ENCODE data around the gene F8. TPM values are rescaled to one million over a fixed set of nuclear protein-coding genes. Genes with fewer than 3 reads are reported as not detected.
A peak's percentile ranks its signal among the peaks of the same experiment; 100 is the strongest.

F8 gene
- total and polyA plus RNA-seq, 2 of the 4 experiments (the other 2 are of a cell fraction) = 1.4 to 1.5 TPM

DNA sequence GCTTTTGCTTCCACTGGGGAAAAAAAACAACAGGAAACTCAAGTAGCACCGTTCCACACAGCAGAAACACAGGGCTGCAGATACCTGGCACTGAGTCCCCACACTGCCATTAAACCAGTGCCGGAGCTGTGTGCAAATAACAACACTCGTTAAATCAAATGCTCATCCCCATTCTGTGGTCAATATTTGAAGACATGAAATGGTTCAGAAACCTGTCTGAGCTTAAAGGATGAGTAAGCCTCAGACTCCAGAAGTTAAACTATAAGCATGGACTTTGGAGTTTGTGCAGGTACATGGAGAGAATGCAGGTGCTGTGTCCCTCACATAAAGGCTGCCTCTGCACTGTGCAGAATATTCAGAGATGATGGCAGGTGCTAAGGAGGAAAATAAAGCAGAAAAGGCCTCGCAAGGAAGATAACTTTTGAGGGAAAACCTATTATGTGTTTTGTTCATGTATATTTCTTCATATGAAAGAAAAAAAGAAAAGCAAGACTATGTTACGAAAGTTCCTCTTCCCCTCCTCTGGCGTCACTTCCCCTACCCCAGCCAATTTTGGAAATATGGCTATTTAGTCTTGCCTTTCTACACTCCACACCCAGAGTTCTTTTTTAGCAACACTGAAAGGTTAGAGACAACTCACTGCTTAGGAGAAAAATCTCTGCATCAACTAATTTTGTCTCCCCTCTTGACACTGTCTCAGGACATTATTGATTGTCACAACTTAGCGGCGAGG lies 221.9 kb downstream of the F8 start (continued):
- no peak for TF ChIP-seq SMC3 (IDR thresholded peaks at IDR 0.05; ENCODE audit: low read depth, low read length)

DNA sequence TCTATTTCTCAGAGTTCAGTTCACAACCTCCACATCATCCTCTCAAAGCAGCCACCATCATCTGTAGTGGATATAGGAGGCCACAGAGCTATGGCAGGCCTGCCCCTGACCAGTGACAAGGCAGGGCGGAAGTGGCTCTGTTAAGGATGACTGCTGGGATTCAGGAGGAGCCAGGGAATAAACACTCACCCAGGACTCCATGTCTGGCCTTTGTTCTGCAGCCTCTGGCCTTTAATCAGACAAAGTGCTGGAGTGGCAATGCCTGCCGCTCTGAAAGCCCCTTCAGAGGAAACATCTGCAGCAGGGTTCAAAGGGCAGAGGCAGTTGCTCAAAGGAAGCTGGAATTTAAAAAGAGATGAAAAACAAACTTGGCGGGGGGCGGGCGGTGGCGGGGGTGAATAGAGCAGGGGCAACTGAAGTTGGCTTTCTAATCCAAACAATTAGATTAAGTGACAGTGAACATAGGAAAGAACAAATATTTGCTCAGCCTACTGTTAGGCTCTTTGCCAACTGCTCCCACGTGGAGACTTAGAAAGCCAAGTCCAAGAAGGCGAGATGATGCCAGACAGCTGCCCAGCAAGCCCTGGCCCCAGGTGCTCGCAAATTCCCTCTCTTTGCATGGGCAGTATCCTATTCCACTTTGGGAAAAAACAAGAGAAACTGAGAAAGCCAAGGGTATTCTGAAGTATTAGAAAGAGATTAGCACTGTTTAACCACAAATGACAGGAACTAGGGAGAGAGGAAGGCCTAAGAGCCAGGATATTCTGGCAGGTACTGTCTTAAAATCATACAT lies 222.8 kb downstream of the F8 start:
- Histone ChIP-seq H3K23ac (ENCODE audit: low read depth, low read length) (peak overlapping the region; percentile 37; the same call in 1 of the 2 replicates), H3K27me3 (ENCODE audit: control insufficient read depth, insufficient read depth, low read length) (no peaks in the 10 kb centered on the region), H4K91ac (ENCODE audit: insufficient read depth, low read depth, low read length) (peak overlapping the region; percentile 31), H2BK5ac (ENCODE audit: low read depth, low read length, poor library complexity, severe bottlenecking) (peak overlapping the region; percentile 87), H3K4me3 (ENCODE audit: insufficient read depth, low read depth, low read length) (no peak overlapping the region), H3K9ac (ENCODE audit: low read depth, low read length) (no peak overlapping the region), H2BK120ac (ENCODE audit: low read depth, low read length) (peak overlapping the region; percentile 54), H2BK20ac (ENCODE audit: low read depth, low read length) (peak overlapping the region; percentile 22; the same call in 1 of the 2 replicates), H3K14ac (replicated peaks; ENCODE audit: low read depth, low read length) (peak overlapping the region; percentile 63; the same call in 1 of the 2 replicates), H3K56ac (ENCODE audit: extremely low read depth, insufficient read depth, low read length) (peak overlapping the region; percentile 23; the same call in 1 of the 2 replicates), H4K20me1 (ENCODE audit: insufficient read depth, low read length) (peaks cover 3% of the 10 kb centered on the region; the same call in 1 of the 2 replicates), H3K36me3 (ENCODE audit: control insufficient read depth, insufficient read depth, low read length) (no peaks in the 10 kb centered on the region), H4K8ac (ENCODE audit: low read depth in 2 of 2, low read length in 2 of 2) (peak overlapping the region in 1 of 2 experiments; percentile 51; a peak in 1 of 4 replicates), H3K79me1 (ENCODE audit: low read depth in 1 of 2, low read length in 2 of 2) (peaks cover 23 to 33% of the 10 kb centered on the region in 2 experiments), H2AFZ (replicated peaks; ENCODE audit: low read length, poor library complexity) (peak overlapping the region; percentile 64), H2AK9ac (replicated peaks; ENCODE audit: low read depth, low read length, poor library complexity) (peak overlapping the region; percentile 71), H3K9me1 (ENCODE audit: insufficient read depth, low read length) (peaks cover 3% of the 10 kb centered on the region; the same call in 1 of the 2 replicates), H2AK5ac (ENCODE audit: low read depth, low read length) (no peak overlapping the region; the same call in 1 of the 2 replicates), H3K4me1 (ENCODE audit: control insufficient read depth, insufficient read depth, low read length) (peaks cover 16% of the 10 kb centered on the region), H2BK15ac (ENCODE audit: low read depth, low read length) (no peak overlapping the region), H3K9me3 (ENCODE audit: control insufficient read depth, insufficient read depth, low read length) (no peaks in the 10 kb centered on the region), H3K18ac (ENCODE audit: low read depth, low read length) (peak overlapping the region; percentile 53), H4K5ac (ENCODE audit: low read depth, low read length) (peak overlapping the region; percentile 32; the same call in 1 of the 2 replicates), H3K4ac (ENCODE audit: low read depth, low read length) (peak overlapping the region; percentile 67), H3K4me2 (ENCODE audit: low read depth, low read length) (peak overlapping the region; percentile 75), H3K27ac (ENCODE audit: insufficient read depth, low read length) (peak overlapping the region; percentile 85)
- in situ Hi-C loops (cut with MboI; ENCODE audit: low sequenced_read_pairs) (no loop called here), dilution Hi-C loops (cut with HindIII; ENCODE audit: low sequenced_read_pairs, unreplicated experiment) (no loop called here), intact Hi-C loops (cut with micrococcal nuclease) (no loop called here)
- ChIA-PET POLR2A (ENCODE audit: unreplicated experiment) (no interaction called here), CTCF (no interaction called here)
- no peak for TF ChIP-seq POLR2A (IDR thresholded peaks at IDR 0.05; ENCODE audit: low read depth, low read length)
- TF ChIP-seq, protein P1, sequence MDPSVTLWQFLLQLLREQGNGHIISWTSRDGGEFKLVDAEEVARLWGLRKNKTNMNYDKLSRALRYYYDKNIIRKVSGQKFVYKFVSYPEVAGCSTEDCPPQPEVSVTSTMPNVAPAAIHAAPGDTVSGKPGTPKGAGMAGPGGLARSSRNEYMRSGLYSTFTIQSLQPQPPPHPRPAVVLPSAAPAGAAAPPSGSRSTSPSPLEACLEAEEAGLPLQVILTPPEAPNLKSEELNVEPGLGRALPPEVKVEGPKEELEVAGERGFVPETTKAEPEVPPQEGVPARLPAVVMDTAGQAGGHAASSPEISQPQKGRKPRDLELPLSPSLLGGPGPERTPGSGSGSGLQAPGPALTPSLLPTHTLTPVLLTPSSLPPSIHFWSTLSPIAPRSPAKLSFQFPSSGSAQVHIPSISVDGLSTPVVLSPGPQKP (IDR thresholded peaks at IDR 0.05; ENCODE audit: borderline replicate concordance, low read depth, low read length) = no peak
- TF ChIP-seq MXI1 (IDR thresholded peaks at IDR 0.05; ENCODE audit: borderline replicate concordance, low read depth, low read length) = no peak
- TF ChIP-seq SMC3 (IDR thresholded peaks at IDR 0.05; ENCODE audit: low read depth, low read length) = no peak
- no peak for TF ChIP-seq BHLHE40 (IDR thresholded peaks at IDR 0.05; ENCODE audit: low read depth, low read length)
- TF ChIP-seq, protein P2, sequence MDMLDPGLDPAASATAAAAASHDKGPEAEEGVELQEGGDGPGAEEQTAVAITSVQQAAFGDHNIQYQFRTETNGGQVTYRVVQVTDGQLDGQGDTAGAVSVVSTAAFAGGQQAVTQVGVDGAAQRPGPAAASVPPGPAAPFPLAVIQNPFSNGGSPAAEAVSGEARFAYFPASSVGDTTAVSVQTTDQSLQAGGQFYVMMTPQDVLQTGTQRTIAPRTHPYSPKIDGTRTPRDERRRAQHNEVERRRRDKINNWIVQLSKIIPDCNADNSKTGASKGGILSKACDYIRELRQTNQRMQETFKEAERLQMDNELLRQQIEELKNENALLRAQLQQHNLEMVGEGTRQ (IDR thresholded peaks at IDR 0.05; ENCODE audit: low read depth, low read length) = no peak
- no peak for TF ChIP-seq CEBPB (IDR thresholded peaks at IDR 0.05; ENCODE audit: low read depth, low read length)
- no peak for TF ChIP-seq NFE2L2 (IDR thresholded peaks at IDR 0.05; ENCODE audit: low read depth, low read length)
- ATAC-seq (ENCODE audit: low read depth) (peak; percentile 71), DNase-seq (peak; percentile 35)
- 40% methylated on average over 1 of the region's 9 CpGs; no CpG with 5 or more reads in 1 of the 2 experiments for WGBS, 2 experiments (ENCODE audit: extremely low coverage in 2 of 2, insufficient read length in 1 of 2)
- BruUV-seq (replicated peaks) = no TSS peak
